AG10803 (cell line): ENCODE measurements around the gene CHL1.

Experiments
- DNase-seq: peaks from one replicate; pipeline ENCODE4 v3.0.0; 2010; ENCODE audit warnings: low read depth
- H3K4me3 ChIP-seq: 2 replicates; pipeline ENCODE4 v1.5.1; 2011; ENCODE audit warnings: mild to moderate bottlenecking, low read length, control low read depth
- TF ChIP-seq, protein P1 (sequence below): conservative IDR thresholded peaks from 2 replicates; pipeline ENCODE4 v1.5.1; 2011; ENCODE audit warnings: mild to moderate bottlenecking, low read length, control low read depth, inconsistent platforms

CHL1 gene

DNA sequence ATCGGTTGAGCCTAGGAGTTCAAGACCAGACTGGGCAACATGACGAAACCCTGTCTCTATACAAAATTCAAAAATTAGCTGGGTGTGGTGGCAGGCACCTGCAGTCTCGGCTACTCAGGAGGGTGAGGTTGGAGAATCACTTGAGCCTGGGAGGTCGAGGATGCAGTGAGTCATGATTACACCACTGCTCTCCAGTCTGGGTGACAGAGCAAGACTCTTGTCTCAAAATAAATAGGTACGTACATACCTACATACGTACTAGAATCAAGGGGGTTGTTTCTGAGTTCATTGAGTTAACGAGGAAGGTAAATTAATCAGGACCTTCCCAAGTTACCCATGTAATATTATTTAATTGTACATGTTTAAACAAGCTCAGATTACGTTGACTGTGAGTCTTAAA is 97.5 kb downstream of the CHL1 start:
- no peak overlapping the region for H3K4me3 ChIP-seq
- TF ChIP-seq, protein P1, sequence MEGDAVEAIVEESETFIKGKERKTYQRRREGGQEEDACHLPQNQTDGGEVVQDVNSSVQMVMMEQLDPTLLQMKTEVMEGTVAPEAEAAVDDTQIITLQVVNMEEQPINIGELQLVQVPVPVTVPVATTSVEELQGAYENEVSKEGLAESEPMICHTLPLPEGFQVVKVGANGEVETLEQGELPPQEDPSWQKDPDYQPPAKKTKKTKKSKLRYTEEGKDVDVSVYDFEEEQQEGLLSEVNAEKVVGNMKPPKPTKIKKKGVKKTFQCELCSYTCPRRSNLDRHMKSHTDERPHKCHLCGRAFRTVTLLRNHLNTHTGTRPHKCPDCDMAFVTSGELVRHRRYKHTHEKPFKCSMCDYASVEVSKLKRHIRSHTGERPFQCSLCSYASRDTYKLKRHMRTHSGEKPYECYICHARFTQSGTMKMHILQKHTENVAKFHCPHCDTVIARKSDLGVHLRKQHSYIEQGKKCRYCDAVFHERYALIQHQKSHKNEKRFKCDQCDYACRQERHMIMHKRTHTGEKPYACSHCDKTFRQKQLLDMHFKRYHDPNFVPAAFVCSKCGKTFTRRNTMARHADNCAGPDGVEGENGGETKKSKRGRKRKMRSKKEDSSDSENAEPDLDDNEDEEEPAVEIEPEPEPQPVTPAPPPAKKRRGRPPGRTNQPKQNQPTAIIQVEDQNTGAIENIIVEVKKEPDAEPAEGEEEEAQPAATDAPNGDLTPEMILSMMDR, result no peak
- no peak for DNase-seq

GRCh38 chr3:294581-294980 is 98.0 kb downstream of the CHL1 start:
- DNase-seq, result no peak

DNA sequence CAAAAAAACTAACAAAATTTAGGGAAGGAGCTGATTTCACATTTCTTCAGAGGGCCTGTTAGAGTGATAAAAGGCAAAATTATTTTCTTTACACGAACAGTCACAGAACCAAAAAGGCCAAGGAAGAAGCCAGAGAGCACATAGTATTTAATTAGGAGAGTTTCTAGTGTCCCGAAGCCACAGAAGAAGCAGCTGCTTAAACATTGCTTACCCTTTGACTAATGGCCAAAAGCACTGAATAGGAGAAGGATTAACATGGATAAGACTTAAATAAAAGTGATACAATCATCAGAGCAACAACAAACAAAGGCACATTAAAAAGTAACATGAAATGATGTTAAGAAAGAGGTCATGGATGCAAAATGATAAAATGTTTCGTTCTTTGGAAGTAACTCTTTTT is 98.6 kb downstream of the CHL1 start:
- no peak overlapping the region for H3K4me3 ChIP-seq
- DNase-seq, result no peak
- TF ChIP-seq, protein P1, result no peak

More at GRCh38 chr3:294581-294980, 98.0 kb downstream of the CHL1 start:
- no peak overlapping the region for H3K4me3 ChIP-seq
- TF ChIP-seq, protein P1, result no peak

DNA sequence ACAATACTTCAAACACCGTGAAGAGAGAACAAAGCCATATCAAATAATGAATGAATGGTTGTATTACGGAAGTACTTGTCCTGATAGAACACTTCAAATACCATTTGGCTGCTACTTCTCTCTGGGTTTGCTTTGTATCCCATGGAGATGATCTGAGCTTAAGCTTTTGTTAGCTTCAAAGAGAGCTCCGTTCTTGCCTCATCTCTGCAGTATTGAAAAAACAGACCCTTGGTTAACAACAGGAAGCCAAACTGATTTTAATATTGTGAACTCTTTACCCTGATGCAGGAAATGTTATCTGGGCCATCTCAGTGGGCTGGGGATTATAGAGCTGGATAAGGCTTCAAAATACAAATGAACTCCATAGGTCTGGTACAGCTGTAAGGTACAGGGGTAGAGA is 101.0 kb downstream of the CHL1 start:
- TF ChIP-seq, protein P1, result no peak
- no peak overlapping the region for H3K4me3 ChIP-seq
- DNase-seq, result no peak

DNA sequence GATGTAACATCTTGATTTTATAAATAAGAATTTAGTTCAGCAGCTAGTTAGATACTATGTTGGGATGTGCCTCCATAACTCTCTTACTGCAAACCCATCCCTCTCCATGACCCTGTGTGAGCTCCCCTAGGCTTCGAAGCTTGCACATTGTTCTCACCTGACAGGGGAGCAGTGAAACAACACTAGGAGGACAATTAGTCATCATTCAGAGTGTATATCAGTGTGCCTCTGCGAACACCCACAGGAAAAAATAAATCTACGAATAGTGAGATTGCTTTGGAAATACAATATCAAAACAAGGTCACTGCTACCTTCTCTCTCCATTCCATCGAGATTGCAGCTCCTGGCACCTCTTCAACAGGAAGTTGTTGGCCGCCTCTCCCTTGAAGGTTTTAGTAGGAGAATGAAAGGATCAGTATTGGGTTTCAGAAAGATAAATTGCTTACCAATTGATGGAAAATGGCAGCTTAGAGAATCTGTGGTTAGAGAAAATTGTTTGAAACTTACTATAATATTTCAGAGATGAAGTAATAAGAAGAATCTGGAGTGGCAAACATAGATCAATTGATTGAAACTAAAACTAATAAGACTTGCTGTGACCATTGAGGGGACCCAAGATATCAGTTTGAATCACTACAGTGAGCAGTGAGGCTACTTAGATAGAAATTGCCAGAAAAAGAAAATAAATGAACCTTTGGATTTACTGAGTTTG is 103.2 kb downstream of the CHL1 start:
- H3K4me3 ChIP-seq, result no peak overlapping the region
- TF ChIP-seq, protein P1, result no peak
- DNase-seq, result no peak

- H3K4me3 ChIP-seq, result no peak overlapping the region
- no peak for DNase-seq
- TF ChIP-seq, protein P1, result no peak
Observed at GRCh38 chr3:307182-307581, 110.6 kb downstream of the CHL1 start.

DNA sequence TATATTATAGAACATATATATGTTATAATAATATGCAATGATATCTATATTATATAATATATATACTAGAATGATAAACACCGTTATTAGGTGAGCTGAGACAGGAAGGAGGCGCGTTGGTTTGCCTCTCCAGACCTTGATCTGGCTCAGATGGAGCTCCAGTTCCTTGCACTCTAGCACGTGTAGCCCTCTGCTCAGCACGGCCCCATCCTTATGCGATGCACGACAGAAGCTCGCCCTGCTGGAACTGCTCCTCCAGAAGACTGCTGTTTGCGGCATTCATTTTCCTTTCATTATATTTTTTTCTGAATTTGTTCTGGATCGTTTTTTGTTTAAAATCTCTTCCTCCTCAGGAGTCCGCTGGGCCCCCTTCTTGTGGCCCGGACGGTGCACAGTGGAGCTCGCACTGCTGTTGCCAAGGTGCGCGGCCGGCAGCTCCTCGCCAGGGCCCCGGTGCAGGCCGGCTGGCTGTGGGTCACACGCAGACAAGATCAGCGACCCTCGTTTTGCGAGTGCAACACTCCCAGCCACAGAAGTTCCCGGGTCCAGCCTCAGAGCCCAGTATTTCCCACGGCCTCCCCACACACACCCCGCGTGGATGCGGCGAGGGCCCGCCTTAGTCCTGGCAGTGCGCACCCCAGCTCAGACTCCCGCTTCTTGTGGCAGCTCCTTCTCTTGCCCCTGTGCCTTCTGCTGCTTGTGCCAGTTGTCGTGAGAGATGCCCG is 112.2 kb downstream of the CHL1 start:
- H3K4me3 ChIP-seq, result no peak overlapping the region
- DNase-seq, result no peak
- TF ChIP-seq, protein P1, result no peak
